Pancreas (tissue), 10 donors: ENCODE results near the gene SREBF1. TPM values are rescaled to one million over a fixed set of nuclear protein-coding genes. Genes with fewer than 3 reads are reported as not detected.

Experiments used
- ATAC-seq, 4 donors: fragments of 200-7000 bp; cut with Tn5 transposase; one replicate each; pipeline versions ENCODE4 v1.8.0 to v1.9.1; 2020; ENCODE audit warnings: mild to moderate bottlenecking in 4 of 4, moderate library complexity in 4 of 4
- DNase-seq, 6 donors: peaks; one replicate each; pipeline ENCODE4 v3.0.0-alpha.2; 2020
- FAIRE-seq: peaks from 2 replicates; lab custom pipeline; 2012; peaks lifted over from hg19 to GRCh38; lab: Jason Lieb, UNC
- H3K27ac ChIP-seq, 4 donors: fragments of 200-600 bp; sonication (generic); 1 replicate in 3 of 4; 2 replicates in 1 of 4; pipeline versions ENCODE4 v1.5.0 to v1.8.0; 2020
- H3K27me3 ChIP-seq, 4 donors: fragments of 200-600 bp; one replicate each; pipeline ENCODE4 v1.8.0; 2021
- H3K36me3 ChIP-seq, 3 donors: fragments of 200-600 bp; sonication (generic) in 1 of 3; one replicate each; pipeline versions ENCODE4 v1.5.0 to v1.8.0; 2020 to 2021
- H3K4me1 ChIP-seq, 3 donors: fragments of 200-600 bp; one replicate each; pipeline ENCODE4 v1.8.0; 2021
- H3K4me3 ChIP-seq, 4 donors: fragments of 200-600 bp; sonication (generic) in 2 of 4; one replicate each; pipeline versions ENCODE4 v1.5.0 to v1.8.0; 2020 to 2021
- H3K9me3 ChIP-seq, 4 donors: fragments of 200-600 bp; one replicate each; pipeline ENCODE4 v1.8.0; 2021
- WGBS, 2 donors: extraction: QIAGEN DNeasy Blood & Tissue Kit; methylation state at CpG; one replicate each; pipeline ENCODE4 v1.1.7; 2013; 5-methylcytosine and 5-hydroxymethylcytosine counted together
- intact Hi-C, 3 donors: fragments of 100-400 bp; cut with DNase I; formaldehyde crosslinking; loops; one replicate each; pipeline versions ENCODE4 v1.11.1 to v1.14.2; 2022
- polyA plus RNA-seq, 2 donors: library from polyadenylated mRNA; stranded (reverse); fragments of 200-250 nt; gene quantifications; one replicate each; pipeline ENCODE4 v1.2.3, GENCODE V29; 2013
- total RNA-seq, 6 donors: library from RNA; stranded (reverse); fragmentation: NEBNext Ultra II Directional in 4 of 6; extraction: Animal tissue kit (Norgen Biotek cat#: 25700) in 4 of 6; gene quantifications; one replicate each; pipeline versions ENCODE4 v1.2.1 to v1.2.4, GENCODE V29; 2021 to 2023
- TF ChIP-seq, protein P1 (sequence below), 4 donors: fragments of 200-600 bp; sonication (generic) in 3 of 4; IDR thresholded peaks; one replicate each; pipeline versions ENCODE4 v1.5.0 to v1.8.0; 2021; ENCODE audit warnings: antibody characterized with exemption in 4 of 4
- donor health status: healthy with polysubstance abuse.
- donor health status: DM: no; HTN: no; CAD: no; lungs with moderate emphysema.
- donor health status: DM: no; HTN: no; CAD: no.
- donor health status: control.
- donor health status: control.
- donor health status: Bipolar disorder and iron deficiency.
- donor health status: DM: yes; HTN: yes; CAD: no.
- donor health status: DM: no; HTN: no; CAD: no.
- donor health status: DM: no; HTN: no; CAD: no.
- donor health status: DM: yes; HTN: yes; CAD: no.

Gene SREBF1
- total and polyA plus RNA-seq, 8 donors: 12.0 to 77.5 (median 32.3) TPM

GRCh38 chr17:17766744-17767120, 70.1 kb downstream of the SREBF1 start:
- FAIRE-seq: no peak
- ATAC-seq: no peak
- intact Hi-C loops: no loop called here
- WGBS, 2 donors: 89 to 91% methylated on average over 4 of the region's 4 CpGs
- Histone ChIP-seq H3K9me3 (no peaks in the 10 kb centered on the region), H3K4me1 (no peaks in the 10 kb centered on the region), H3K27me3 (no peaks in the 10 kb centered on the region), H3K4me3 (no peak overlapping the region), H3K27ac (no peak overlapping the region), H3K36me3 (no peaks in the 10 kb centered on the region)
- no peak for DNase-seq
- TF ChIP-seq, protein P1, sequence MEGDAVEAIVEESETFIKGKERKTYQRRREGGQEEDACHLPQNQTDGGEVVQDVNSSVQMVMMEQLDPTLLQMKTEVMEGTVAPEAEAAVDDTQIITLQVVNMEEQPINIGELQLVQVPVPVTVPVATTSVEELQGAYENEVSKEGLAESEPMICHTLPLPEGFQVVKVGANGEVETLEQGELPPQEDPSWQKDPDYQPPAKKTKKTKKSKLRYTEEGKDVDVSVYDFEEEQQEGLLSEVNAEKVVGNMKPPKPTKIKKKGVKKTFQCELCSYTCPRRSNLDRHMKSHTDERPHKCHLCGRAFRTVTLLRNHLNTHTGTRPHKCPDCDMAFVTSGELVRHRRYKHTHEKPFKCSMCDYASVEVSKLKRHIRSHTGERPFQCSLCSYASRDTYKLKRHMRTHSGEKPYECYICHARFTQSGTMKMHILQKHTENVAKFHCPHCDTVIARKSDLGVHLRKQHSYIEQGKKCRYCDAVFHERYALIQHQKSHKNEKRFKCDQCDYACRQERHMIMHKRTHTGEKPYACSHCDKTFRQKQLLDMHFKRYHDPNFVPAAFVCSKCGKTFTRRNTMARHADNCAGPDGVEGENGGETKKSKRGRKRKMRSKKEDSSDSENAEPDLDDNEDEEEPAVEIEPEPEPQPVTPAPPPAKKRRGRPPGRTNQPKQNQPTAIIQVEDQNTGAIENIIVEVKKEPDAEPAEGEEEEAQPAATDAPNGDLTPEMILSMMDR (IDR thresholded peaks at IDR 0.05): no peak

DNA sequence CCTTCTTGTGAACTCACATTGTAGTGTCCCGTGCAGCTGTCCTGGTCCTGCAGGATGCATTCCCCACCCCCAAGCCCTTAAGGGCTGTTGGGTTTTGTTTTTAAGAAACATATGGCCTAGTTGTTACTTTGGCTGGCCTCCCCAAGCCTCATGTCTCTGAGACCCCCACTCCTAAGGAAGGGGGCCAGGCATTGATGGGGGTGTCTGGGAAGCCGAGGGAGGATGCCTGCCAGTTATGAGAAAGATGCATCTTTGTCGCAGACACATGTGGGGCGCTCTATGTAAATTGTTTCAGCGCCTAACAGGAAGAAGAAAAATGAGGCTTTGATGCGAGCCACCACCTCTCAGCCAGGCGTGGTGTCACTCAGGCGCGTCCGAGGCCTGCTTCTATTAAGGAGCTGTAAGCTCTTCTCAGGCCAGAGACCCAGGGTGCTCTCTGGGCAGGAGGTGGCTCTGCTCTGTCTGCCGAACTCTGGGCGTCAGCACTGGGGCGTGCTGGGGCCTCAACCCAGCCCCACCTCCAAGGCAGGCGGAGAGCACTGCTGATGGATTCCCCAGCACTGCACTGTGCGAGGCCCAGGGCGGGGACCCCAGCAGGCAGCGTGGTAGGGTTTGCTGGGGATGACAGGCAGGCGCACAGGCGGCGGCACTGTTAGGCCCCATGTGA, 70.6 kb downstream of the SREBF1 start:
- TF ChIP-seq, protein P1 (IDR thresholded peaks at IDR 0.05): no peak
- Histone ChIP-seq H3K9me3 (no peaks in the 10 kb centered on the region), H3K27ac (no peak overlapping the region), H3K36me3 (no peaks in the 10 kb centered on the region), H3K4me3 (no peak overlapping the region), H3K4me1 (no peaks in the 10 kb centered on the region), H3K27me3 (no peaks in the 10 kb centered on the region)
- FAIRE-seq (no peak), ATAC-seq (peak in 2 of 4 donors; percentile 9 to 11), DNase-seq (no peak)
- 91 to 93% methylated on average over 20 of the region's 20 CpGs for WGBS, 2 donors
- intact Hi-C loops: no loop called here

DNA sequence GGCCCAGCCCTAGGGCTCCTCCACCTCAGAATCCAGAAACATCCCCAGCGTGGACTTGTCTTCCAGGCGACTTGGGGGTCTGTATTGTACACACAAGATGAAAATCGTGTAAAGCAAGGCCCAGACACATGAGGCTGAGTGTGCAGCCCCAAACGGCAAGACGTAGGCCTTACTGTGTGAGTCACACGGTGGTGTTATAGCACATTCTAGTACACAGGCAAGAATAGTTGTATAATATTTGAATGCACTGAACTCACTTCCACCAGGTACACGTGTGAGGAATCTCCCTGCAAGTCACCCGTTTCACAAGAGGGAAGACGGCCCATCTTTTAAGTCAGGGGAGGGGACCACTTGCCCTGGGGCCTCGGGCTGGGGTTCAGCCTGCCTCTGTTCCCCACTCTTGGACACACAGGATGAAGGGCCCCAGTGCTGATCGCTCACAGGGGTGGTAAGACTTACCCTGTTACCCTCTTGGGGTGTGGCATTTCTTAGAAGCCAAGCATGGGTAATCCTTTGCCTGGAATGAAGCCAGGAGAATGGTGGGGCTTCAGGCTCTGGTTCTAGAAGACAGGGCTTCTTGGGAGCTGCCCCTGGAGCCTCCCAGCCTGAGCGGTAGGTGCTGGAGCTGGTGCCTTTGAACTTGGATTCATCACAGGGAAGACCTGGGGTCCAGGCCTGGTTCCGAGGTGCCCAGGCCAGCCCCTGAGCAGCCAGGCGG, 71.3 kb downstream of the SREBF1 start:
- Histone ChIP-seq H3K4me1 (no peaks in the 10 kb centered on the region), H3K36me3 (no peaks in the 10 kb centered on the region), H3K9me3 (no peaks in the 10 kb centered on the region), H3K4me3 (no peak overlapping the region), H3K27ac (no peak overlapping the region), H3K27me3 (no peaks in the 10 kb centered on the region)
- TF ChIP-seq, protein P1 (IDR thresholded peaks at IDR 0.05): no peak
- ATAC-seq: no peak
- no peak for DNase-seq
- intact Hi-C loops: no loop called here
- no peak for FAIRE-seq
- 85 to 92% methylated on average over 14 of the region's 14 CpGs for WGBS, 2 donors

- H3K9me3 ChIP-seq: no peaks in the 10 kb centered on the region
- FAIRE-seq: no peak
- no peak for ATAC-seq
- no peaks in the 10 kb centered on the region for H3K27me3 ChIP-seq
- H3K36me3 ChIP-seq: no peaks in the 10 kb centered on the region
- no peak overlapping the region for H3K27ac ChIP-seq
- no peak for DNase-seq
- intact Hi-C loops: no loop called here
- no peak overlapping the region for H3K4me3 ChIP-seq
- H3K4me1 ChIP-seq: no peaks in the 10 kb centered on the region
- 89 to 91% methylated on average over 5 of the region's 5 CpGs for WGBS, 2 donors
- TF ChIP-seq, protein P1 (IDR thresholded peaks at IDR 0.05): no peak
Observed at GRCh38 chr17:17763734-17764133, 73.1 kb downstream of the SREBF1 start.

DNA sequence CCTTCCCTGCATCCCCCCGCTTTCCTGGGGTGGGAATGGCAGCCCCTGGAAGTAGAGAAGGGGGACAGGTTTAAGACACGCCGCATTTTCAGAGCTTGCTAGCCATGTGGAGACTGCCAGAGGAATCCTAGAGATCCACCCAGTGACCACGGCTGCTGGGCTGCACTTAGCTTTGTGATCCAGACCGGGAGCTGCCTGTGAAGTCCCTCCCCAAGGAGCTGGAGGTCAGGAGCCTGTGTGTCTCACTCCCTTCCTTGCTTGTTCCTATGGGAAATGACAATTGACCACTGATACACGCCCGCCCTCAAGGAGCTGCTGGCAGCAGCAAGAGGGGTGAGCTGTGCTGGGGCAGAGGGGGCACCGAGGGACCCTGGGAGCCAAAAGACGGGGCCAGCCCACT, 73.7 kb downstream of the SREBF1 start:
- 81 to 85% methylated on average over 9 of the region's 9 CpGs for WGBS, 2 donors
- ATAC-seq (peak in 1 of 4 donors; percentile 19), FAIRE-seq (no peak), DNase-seq (no peak)
- no peak overlapping the region for H3K4me3 ChIP-seq
- intact Hi-C loops: no loop called here
- H3K36me3 ChIP-seq: no peaks in the 10 kb centered on the region
- no peaks in the 10 kb centered on the region for H3K9me3 ChIP-seq
- no peaks in the 10 kb centered on the region for H3K27me3 ChIP-seq
- TF ChIP-seq, protein P1 (IDR thresholded peaks at IDR 0.05): no peak
- no peak overlapping the region for H3K27ac ChIP-seq
- H3K4me1 ChIP-seq: no peaks in the 10 kb centered on the region
